Ovary (tissue), 9 donors: ENCODE measurements around the gene CACNA1E. TPM values are rescaled to one million over a fixed set of nuclear protein-coding genes. Genes with fewer than 3 reads are reported as not detected.
"Not testable (repeated sequence)": the region's sequence is repeated elsewhere in the genome, so short reads cannot be mapped to it uniquely, and the experiment has no call there.

ENCODE experiments used
- DNase-seq, 5 donors: peaks; one replicate each; pipeline ENCODE4 v3.0.0-alpha.2; 2019 to 2020
- H3K27ac ChIP-seq, 2 donors: fragments of 200-600 bp; one replicate each; pipeline versions ENCODE4 v1.5.1 to v1.8.0; 2019 to 2022
- H3K27me3 ChIP-seq: fragments of 200-600 bp; one replicate; pipeline ENCODE4 v1.8.0; 2022
- H3K36me3 ChIP-seq: fragments of 200-600 bp; sonication (generic); one replicate; pipeline ENCODE4 v1.5.1; 2019
- H3K4me1 ChIP-seq: one replicate; pipeline ENCODE4 v1.8.1; 2013; ENCODE audit warnings: mild to moderate bottlenecking, moderate library complexity; ENCODE audit not compliant: insufficient read depth
- H3K4me3 ChIP-seq: fragments of 200-600 bp; sonication (generic); one replicate; pipeline ENCODE4 v1.5.1; 2017
- H3K9me3 ChIP-seq, 2 donors: fragments of 200-600 bp in 1 of 2; sonication (generic) in 1 of 2; one replicate each; pipeline versions ENCODE4 v1.5.1 to v1.8.1; 2013 to 2019; ENCODE audit warnings: mild to moderate bottlenecking in 1 of 2, moderate library complexity in 1 of 2
- CTCF ChIP-seq, 3 donors: fragments of 450-650 bp in 2 of 3; fragments of 200-600 bp in 1 of 3; IDR thresholded peaks; one replicate each; pipeline versions ENCODE4 v1.5.1 to v1.8.0; 2016 to 2022; ENCODE audit warnings: antibody characterized with exemption in 3 of 3, mild to moderate bottlenecking in 1 of 3
- EP300 ChIP-seq: sonication (generic); formaldehyde crosslinking; IDR thresholded peaks from one replicate; pipeline ENCODE4 v1.6.1; 2017; ENCODE audit warnings: antibody characterized with exemption
- POLR2A ChIP-seq: fragments of 450-650 bp; IDR thresholded peaks from one replicate; pipeline ENCODE4 v1.6.1; 2017; ENCODE audit warnings: antibody characterized with exemption, mild to moderate bottlenecking, moderate library complexity
- WGBS, 3 donors: extraction: QIAGEN DNeasy Blood & Tissue Kit in 1 of 3; methylation state at CpG; one replicate each; pipeline versions ENCODE4 v1.1.5 to v1.1.7; 2013 to 2017; 5-methylcytosine and 5-hydroxymethylcytosine counted together
- intact Hi-C, 4 donors: fragments of 100-400 bp; cut with DNase I; formaldehyde crosslinking; loops; one replicate each; pipeline versions ENCODE4 v1.11.0 to v1.15.1; 2022 to 2023
- polyA plus RNA-seq, 2 donors: library from polyadenylated mRNA; stranded (reverse); fragments of 200-250 nt in 1 of 2; fragments of 350-450 nt in 1 of 2; fragmentation: Illumina TruSeq in 1 of 2; extraction: RNeasy Lipid Tissue Mini Kit (QIAGEN cat#74804) in 1 of 2; gene quantifications; one replicate each; pipeline ENCODE4 v1.2.3, GENCODE V29; 2013 to 2014
- total RNA-seq, 7 donors: library from RNA; depleted of rRNA in 2 of 7; stranded (reverse); fragments of >200 nt in 2 of 7; fragmentation: NEBNext Ultra II Directional in 3 of 7; extraction: Animal tissue kit (Norgen Biotek cat#: 25700) in 3 of 7; gene quantifications; one replicate each; pipeline versions ENCODE4 v1.1.0 to v1.2.4, GENCODE V29; 2016 to 2023
- donor health status: DM: no; HTN: no; CAD: no; lungs with moderate emphysema.
- donor health status: DM: no; HTN: no; CAD: no.
- donor health status: Bipolar disorder and iron deficiency.
- donor health status: DM: yes; HTN: yes; CAD: no.
- donor health status: DM: no; HTN: no; CAD: no.
- donor health status: DM: yes; HTN: yes; CAD: no.

The CACNA1E gene
- total and polyA plus RNA-seq, 9 donors, result 0.01 to 0.34 (median 0.10) TPM; not detected in 3

GRCh38 chr1:181821701-181822100 is 338.4 kb downstream of the CACNA1E start:
- no peak for DNase-seq
- Histone ChIP-seq H3K27ac (no peak overlapping the region), H3K4me1 (no peaks in the 10 kb centered on the region), H3K4me3 (no peak overlapping the region), H3K27me3 (no peaks in the 10 kb centered on the region), H3K9me3 (no peaks in the 10 kb centered on the region), H3K36me3 (no peaks in the 10 kb centered on the region)
- intact Hi-C loops, result no loop called here
- TF ChIP-seq POLR2A (no peak), EP300 (no peak), CTCF (IDR thresholded peaks at IDR 0.05) (no peak)

GRCh38 chr1:181832173-181832880 is 349.0 kb downstream of the CACNA1E start:
- H3K4me1 ChIP-seq, H3K27me3 ChIP-seq, H3K36me3 ChIP-seq, H3K4me3 ChIP-seq, H3K27ac ChIP-seq, H3K9me3 ChIP-seq, intact Hi-C loops, DNase-seq: not testable (repeated sequence)
- WGBS, 3 donors, result 90 to 97% (median 94%) methylated on average over 20 to 28 of the region's 28 CpGs

- DNase-seq, result no peak
- 79 to 84% (median 82%) methylated on average over 5 of the region's 5 CpGs for WGBS, 3 donors
- Histone ChIP-seq H3K4me3 (no peak overlapping the region), H3K36me3 (no peaks in the 10 kb centered on the region), H3K27ac (no peak overlapping the region), H3K27me3 (no peaks in the 10 kb centered on the region), H3K4me1 (no peaks in the 10 kb centered on the region), H3K9me3 (no peaks in the 10 kb centered on the region)
- intact Hi-C loops, result no loop called here
- no peak for TF ChIP-seq EP300
- no peak for TF ChIP-seq CTCF (IDR thresholded peaks at IDR 0.05)
- TF ChIP-seq POLR2A, result no peak
Measured at GRCh38 chr1:181846001-181846645, 362.8 kb downstream of the CACNA1E start.

- Histone ChIP-seq H3K4me3 (no peak overlapping the region), H3K27me3 (no peaks in the 10 kb centered on the region), H3K27ac (no peak overlapping the region), H3K4me1 (no peaks in the 10 kb centered on the region), H3K36me3 (no peaks in the 10 kb centered on the region), H3K9me3 (no peaks in the 10 kb centered on the region)
- intact Hi-C loops, result no loop called here
- no peak for TF ChIP-seq CTCF (IDR thresholded peaks at IDR 0.05)
- TF ChIP-seq POLR2A, result no peak
- no peak for TF ChIP-seq EP300
- DNase-seq, result no peak
Measured at GRCh38 chr1:181846681-181847080, 363.4 kb downstream of the CACNA1E start.

- Histone ChIP-seq H3K27me3 (no peaks in the 10 kb centered on the region), H3K27ac (no peak overlapping the region), H3K4me3 (no peak overlapping the region), H3K4me1 (no peaks in the 10 kb centered on the region), H3K36me3 (no peaks in the 10 kb centered on the region), H3K9me3 (no peaks in the 10 kb centered on the region)
- WGBS, 3 donors, result 61 to 70% (median 67%) methylated on average over 4 of the region's 4 CpGs
- TF ChIP-seq CTCF (IDR thresholded peaks at IDR 0.05) (no peak), POLR2A (no peak), EP300 (no peak)
- no peak for DNase-seq
- intact Hi-C loops, result no loop called here
Measured at GRCh38 chr1:181849071-181849470, 365.8 kb downstream of the CACNA1E start.

GRCh38 chr1:181854212-181854611 is 370.9 kb downstream of the CACNA1E start:
- WGBS, 3 donors, result 71 to 82% (median 80%) methylated on average over 2 of the region's 2 CpGs

More at GRCh38 chr1:181854212-181854611, 370.9 kb downstream of the CACNA1E start:
- H3K9me3 ChIP-seq, H3K36me3 ChIP-seq, H3K27ac ChIP-seq, H3K27me3 ChIP-seq, H3K4me1 ChIP-seq, H3K4me3 ChIP-seq, intact Hi-C loops, DNase-seq: not testable (repeated sequence)
